ENCODE measurements around the gene KCNAB1. TPM values are rescaled to one million over a fixed set of nuclear protein-coding genes. Genes with fewer than 3 reads are reported as not detected.

The KCNAB1 gene
- total and polyA plus RNA-seq, 2 of the 8 experiments (the other 6 are each of a cell fraction or from before 2014, with no cell fraction given) = 0.51 to 2.3 TPM

- TF ChIP-seq, protein P1, sequence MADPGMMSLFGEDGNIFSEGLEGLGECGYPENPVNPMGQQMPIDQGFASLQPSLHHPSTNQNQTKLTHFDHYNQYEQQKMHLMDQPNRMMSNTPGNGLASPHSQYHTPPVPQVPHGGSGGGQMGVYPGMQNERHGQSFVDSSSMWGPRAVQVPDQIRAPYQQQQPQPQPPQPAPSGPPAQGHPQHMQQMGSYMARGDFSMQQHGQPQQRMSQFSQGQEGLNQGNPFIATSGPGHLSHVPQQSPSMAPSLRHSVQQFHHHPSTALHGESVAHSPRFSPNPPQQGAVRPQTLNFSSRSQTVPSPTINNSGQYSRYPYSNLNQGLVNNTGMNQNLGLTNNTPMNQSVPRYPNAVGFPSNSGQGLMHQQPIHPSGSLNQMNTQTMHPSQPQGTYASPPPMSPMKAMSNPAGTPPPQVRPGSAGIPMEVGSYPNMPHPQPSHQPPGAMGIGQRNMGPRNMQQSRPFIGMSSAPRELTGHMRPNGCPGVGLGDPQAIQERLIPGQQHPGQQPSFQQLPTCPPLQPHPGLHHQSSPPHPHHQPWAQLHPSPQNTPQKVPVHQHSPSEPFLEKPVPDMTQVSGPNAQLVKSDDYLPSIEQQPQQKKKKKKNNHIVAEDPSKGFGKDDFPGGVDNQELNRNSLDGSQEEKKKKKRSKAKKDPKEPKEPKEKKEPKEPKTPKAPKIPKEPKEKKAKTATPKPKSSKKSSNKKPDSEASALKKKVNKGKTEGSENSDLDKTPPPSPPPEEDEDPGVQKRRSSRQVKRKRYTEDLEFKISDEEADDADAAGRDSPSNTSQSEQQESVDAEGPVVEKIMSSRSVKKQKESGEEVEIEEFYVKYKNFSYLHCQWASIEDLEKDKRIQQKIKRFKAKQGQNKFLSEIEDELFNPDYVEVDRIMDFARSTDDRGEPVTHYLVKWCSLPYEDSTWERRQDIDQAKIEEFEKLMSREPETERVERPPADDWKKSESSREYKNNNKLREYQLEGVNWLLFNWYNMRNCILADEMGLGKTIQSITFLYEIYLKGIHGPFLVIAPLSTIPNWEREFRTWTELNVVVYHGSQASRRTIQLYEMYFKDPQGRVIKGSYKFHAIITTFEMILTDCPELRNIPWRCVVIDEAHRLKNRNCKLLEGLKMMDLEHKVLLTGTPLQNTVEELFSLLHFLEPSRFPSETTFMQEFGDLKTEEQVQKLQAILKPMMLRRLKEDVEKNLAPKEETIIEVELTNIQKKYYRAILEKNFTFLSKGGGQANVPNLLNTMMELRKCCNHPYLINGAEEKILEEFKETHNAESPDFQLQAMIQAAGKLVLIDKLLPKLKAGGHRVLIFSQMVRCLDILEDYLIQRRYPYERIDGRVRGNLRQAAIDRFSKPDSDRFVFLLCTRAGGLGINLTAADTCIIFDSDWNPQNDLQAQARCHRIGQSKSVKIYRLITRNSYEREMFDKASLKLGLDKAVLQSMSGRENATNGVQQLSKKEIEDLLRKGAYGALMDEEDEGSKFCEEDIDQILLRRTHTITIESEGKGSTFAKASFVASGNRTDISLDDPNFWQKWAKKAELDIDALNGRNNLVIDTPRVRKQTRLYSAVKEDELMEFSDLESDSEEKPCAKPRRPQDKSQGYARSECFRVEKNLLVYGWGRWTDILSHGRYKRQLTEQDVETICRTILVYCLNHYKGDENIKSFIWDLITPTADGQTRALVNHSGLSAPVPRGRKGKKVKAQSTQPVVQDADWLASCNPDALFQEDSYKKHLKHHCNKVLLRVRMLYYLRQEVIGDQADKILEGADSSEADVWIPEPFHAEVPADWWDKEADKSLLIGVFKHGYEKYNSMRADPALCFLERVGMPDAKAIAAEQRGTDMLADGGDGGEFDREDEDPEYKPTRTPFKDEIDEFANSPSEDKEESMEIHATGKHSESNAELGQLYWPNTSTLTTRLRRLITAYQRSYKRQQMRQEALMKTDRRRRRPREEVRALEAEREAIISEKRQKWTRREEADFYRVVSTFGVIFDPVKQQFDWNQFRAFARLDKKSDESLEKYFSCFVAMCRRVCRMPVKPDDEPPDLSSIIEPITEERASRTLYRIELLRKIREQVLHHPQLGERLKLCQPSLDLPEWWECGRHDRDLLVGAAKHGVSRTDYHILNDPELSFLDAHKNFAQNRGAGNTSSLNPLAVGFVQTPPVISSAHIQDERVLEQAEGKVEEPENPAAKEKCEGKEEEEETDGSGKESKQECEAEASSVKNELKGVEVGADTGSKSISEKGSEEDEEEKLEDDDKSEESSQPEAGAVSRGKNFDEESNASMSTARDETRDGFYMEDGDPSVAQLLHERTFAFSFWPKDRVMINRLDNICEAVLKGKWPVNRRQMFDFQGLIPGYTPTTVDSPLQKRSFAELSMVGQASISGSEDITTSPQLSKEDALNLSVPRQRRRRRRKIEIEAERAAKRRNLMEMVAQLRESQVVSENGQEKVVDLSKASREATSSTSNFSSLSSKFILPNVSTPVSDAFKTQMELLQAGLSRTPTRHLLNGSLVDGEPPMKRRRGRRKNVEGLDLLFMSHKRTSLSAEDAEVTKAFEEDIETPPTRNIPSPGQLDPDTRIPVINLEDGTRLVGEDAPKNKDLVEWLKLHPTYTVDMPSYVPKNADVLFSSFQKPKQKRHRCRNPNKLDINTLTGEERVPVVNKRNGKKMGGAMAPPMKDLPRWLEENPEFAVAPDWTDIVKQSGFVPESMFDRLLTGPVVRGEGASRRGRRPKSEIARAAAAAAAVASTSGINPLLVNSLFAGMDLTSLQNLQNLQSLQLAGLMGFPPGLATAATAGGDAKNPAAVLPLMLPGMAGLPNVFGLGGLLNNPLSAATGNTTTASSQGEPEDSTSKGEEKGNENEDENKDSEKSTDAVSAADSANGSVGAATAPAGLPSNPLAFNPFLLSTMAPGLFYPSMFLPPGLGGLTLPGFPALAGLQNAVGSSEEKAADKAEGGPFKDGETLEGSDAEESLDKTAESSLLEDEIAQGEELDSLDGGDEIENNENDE (IDR thresholded peaks at IDR 0.05; ENCODE audit: insufficient replicate concordance, low read length) = no peak
- TF ChIP-seq GTF2F1 (IDR thresholded peaks at IDR 0.05; ENCODE audit: borderline replicate concordance, low read depth, low read length) = no peak
- TF ChIP-seq ASH2L (IDR thresholded peaks at IDR 0.05; ENCODE audit: low read length) = no peak
- TF ChIP-seq SRF (IDR thresholded peaks at IDR 0.05; ENCODE audit: low read depth, low read length) = no peak
- no peak for TF ChIP-seq ATF2 (IDR thresholded peaks at IDR 0.05; ENCODE audit: low read length)
- no peak for TF ChIP-seq CBX8 (IDR thresholded peaks at IDR 0.05; ENCODE audit: borderline replicate concordance, low read depth, low read length)
- TF ChIP-seq JUN (IDR thresholded peaks at IDR 0.05; ENCODE audit: low read depth, low read length) = no peak
- TF ChIP-seq, protein P2, sequence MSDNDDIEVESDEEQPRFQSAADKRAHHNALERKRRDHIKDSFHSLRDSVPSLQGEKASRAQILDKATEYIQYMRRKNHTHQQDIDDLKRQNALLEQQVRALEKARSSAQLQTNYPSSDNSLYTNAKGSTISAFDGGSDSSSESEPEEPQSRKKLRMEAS (IDR thresholded peaks at IDR 0.05) = no peak
- no peak for TF ChIP-seq PHF8 (conservative IDR thresholded peaks at IDR 0.05; ENCODE audit: low read depth, low read length)
These were observed 66.9 kb downstream of the KCNAB1 start (continued) for GRCh38 chr3:156187146-156187769.

Measured in H1 (cell line).